ENCODE measurements around the gene ST6GALNAC2.

The ST6GALNAC2 gene

DNA sequence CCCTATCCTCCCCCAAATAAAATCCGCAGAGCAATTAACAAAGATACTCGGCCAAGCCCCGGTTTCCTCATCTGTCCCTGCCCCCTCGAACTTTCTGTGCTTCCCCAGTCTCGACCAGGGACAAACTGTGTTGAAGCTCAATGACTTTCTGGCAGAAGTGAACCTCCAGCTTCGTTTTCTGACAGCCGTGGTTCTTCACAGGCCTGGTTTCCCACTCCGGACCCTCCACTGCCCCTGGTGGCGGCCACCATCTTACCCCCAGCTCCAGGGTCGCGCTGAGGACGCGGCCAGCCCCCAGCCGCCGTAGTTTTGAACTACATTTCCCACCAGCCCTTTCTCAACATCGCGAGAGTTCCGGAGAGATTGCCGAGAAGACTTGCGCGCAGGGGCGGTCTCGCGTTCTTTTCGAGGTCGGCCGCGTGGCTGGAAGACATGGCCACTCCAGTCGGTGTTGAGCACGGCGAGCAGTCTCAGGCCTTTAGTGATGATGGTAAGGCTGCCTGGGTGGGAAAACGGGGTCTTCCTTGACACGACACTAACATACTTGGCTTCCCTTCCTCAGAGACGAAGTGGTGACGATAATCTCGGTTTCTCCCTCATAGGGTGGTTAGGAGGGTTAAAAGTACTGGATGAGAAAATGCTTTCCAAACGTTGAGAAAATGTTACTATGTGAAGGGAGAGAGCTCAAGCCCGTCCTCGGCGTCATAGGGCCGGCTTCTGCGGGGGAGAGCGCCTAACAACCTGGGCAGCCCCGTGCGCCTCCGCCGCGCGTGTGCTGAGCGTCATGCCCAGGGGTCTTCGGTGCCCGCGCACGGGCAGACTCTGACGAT, 28.1 kb downstream of the ST6GALNAC2 start:
- TF ChIP-seq, protein P1, sequence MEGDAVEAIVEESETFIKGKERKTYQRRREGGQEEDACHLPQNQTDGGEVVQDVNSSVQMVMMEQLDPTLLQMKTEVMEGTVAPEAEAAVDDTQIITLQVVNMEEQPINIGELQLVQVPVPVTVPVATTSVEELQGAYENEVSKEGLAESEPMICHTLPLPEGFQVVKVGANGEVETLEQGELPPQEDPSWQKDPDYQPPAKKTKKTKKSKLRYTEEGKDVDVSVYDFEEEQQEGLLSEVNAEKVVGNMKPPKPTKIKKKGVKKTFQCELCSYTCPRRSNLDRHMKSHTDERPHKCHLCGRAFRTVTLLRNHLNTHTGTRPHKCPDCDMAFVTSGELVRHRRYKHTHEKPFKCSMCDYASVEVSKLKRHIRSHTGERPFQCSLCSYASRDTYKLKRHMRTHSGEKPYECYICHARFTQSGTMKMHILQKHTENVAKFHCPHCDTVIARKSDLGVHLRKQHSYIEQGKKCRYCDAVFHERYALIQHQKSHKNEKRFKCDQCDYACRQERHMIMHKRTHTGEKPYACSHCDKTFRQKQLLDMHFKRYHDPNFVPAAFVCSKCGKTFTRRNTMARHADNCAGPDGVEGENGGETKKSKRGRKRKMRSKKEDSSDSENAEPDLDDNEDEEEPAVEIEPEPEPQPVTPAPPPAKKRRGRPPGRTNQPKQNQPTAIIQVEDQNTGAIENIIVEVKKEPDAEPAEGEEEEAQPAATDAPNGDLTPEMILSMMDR (IDR thresholded peaks at IDR 0.05) = no peak

DNA sequence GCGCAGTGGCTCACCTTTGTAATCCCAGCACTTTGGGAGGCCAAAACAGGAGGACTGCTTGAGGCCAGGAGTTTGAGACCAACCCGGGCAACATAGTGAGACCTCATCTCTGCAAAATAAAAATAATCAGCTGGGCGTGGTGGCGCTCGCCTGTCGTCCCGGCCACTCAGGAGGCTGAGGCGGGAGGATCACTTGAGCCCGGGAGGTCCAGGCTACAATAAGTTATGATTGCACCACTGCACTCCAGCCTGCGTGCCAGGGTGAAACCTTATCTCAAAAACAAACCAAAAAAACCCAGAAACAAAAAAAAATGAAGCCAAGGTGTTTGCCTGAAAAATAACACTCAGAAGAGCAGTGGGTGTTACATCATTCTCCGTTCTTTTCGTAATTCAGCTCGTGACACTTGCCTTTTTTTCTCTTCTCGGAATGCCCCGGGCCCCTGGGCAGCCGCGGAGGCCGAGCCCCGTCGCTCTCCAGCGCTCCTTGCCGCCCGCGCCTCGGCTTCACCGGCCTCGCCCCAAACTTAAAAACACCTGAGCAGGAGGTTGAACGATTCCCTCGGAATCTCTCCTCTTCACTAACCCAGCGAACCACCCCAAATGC, 28.8 kb downstream of the ST6GALNAC2 start:
- TF ChIP-seq, protein P1 (IDR thresholded peaks at IDR 0.05) = no peak

DNA sequence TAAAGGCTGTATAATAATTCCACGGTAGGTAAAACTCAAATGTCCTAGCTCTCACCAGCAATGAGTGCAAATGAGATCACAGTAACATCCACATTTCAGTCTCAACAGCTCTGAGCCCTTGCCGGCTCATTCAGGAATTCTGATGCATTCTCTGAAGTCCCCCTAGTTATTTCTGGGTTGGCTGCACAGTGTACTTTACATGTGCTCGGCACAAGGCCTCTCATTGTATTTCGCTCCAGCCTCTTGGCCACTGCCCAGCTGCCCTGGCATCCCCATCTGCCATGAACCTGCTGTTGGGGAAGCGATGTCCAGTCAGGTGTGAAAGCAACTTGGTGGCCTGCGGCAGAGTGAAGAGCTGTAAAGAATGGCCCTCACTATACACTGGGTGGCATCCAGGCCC, 31.5 kb downstream of the ST6GALNAC2 start:
- TF ChIP-seq, protein P1 (IDR thresholded peaks at IDR 0.05) = no peak

GRCh38 chr17:76553178-76553908, 32.3 kb downstream of the ST6GALNAC2 start:
- TF ChIP-seq, protein P1 (IDR thresholded peaks at IDR 0.05) = no peak

- TF ChIP-seq, protein P1 (IDR thresholded peaks at IDR 0.05) = no peak
These were observed 34.0 kb downstream of the ST6GALNAC2 start for GRCh38 chr17:76551685-76552084.

DNA sequence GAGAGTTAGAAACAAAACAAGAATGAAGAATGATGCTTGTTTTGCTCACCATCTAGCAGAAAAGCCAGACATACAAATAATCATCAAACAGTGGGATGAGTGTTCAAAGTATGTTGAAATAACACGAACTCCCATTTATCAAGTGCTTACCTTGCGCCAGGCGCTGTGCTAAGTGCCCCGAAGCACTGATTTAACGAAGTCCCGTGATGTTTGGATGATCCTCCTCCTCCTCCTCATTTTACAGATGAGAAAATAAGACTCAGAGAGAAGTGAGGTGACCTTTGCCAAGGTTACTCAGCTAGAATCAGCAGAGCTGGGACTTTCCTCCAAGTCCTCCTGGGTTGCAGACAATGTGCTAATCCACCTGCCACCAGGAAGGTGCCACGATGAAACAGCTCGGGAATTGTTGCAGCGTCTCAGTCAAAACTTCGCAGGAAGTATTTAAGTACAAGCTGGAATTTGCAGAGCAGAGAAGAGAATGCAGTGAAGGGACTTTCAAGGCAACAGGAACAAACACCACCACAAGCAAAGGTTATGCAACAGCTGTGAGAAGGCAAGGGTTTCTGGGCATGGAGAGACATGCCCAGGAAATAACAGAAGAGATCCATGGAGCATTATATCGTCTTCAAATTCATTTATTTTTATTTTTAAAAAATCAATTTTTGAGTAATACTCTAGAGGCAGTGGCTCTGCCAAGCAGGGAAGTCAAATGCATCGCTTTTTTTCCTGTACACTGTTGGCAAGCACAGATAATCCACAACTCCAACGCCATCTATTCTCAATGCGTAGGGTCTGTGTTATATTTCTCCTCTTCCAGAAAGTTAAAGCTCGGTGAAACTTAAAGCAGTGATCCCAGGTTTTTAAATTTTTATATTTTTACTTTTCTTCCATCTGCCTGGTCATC, 34.7 kb downstream of the ST6GALNAC2 start:
- TF ChIP-seq, protein P1 (IDR thresholded peaks at IDR 0.05) = no peak

DNA sequence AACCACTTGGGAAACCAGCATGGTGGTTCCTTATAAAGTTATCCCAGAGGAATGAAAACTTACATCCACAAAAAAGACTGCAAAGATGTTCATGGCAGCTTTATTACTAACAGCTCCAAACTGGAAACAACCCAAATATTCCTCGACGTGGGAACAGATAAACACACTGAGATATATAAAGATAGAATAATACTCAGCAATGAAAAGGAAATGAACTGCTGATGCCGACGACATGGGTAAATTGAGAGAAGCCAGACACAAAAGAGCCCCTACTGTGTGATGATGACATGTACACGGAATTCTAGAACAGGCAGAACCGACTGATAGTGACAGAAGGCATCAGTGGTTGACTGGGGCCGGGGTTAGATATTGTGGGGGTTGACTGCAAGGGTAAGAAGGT, 36.1 kb downstream of the ST6GALNAC2 start:
- TF ChIP-seq, protein P1 (IDR thresholded peaks at IDR 0.05) = no peak

All from LNCAP (cell line).